ENCODE results near the gene FAN1.

Gene FAN1

DNA sequence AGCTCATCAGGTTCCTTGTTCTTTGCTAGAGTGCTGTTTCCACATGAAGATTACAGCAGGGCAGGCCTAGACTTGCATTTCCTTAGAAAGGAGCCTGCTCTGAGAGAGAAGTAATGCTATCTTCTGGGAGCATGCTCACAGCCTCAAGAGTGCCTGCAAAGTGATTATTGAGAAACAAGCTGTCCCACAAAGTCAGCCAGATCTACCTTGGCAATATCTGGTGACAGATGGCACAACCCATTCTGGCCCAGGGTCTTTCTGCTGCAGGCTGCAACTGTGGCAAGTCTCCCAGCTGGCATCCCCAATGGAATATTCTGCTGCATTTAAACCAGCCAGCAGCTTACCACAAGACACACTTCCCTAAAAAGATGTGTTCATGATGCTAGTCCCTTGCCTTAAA is 58.4 kb downstream of the FAN1 start:
- peak; percentile 32 for DNase-seq

DNA sequence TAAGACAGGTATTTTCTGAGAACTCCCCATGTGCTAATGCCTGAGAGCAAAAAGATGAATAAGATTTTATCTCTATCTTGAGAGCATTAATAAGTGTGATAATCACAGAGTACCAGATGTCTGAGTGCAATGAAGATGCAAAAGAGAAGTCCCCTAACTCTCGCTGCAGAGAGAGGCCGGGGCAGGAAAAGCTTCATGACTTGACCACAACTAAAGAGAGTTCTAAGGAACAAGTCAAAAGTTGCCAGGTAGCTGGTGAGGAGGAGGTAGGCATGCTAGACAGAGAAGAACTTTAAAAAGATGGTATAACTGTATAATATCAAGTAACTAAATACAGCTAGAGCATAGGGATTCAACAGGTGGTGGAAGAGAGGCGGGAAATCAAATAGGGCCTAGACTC is 58.9 kb downstream of the FAN1 start:
- DNase-seq = no peak

DNA sequence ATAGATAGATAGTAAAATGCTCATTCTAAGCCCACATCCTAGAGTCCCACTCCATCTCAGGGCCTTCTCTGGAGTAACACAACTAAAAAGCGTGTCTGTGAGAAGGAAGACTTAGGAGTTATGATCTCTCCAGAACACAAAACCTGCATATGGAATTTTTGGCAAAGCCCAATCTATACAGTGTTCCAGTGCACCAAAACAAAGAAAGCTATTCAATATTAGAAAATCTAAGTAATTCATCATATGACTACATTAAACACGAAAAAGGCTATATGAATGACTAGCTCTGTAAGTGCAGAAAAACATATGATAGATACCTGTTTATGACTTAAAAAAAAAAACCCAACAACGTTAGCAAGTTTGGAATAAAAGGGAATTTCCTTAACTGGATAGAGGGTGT is 60.0 kb downstream of the FAN1 start:
- no peak for DNase-seq

DNA sequence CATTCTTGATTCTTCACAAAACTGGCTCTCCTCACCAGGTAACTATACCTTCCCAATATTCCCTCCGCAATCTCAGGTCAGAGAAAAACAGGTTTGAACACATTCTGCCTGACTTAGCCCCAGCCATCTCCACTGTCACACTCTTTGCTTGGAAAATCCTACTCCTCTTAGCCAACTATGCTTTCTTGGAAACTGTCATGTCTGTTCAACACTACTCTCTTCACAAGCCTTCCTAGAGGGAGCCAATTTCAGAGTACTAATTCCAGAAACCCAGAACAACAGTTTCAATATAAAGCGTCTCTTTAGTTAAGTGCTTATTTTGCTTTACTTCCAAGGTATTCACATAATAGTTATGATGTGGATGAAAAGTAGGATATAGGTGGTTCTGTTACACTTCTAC is 66.0 kb downstream of the FAN1 start:
- no peak for DNase-seq

DNA sequence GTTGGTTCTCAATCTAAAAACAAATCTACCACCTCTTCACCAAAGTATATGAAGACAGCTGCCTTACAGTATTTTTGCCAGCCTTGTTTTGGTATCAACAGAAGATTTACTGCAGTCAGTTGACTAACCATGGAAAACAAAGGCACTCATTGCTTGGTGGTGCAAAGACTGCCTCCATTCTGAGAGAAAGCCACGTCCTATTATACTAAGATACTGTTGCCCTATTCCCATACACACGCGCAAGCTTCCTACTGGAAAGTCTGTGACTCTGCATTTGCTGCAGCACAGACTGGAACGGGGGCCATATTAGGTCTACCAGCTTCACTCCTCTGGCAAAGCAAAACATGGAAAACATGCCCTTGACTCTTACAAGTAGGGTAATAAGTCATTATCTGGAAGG is 69.7 kb downstream of the FAN1 start:
- DNase-seq = no peak

DNA sequence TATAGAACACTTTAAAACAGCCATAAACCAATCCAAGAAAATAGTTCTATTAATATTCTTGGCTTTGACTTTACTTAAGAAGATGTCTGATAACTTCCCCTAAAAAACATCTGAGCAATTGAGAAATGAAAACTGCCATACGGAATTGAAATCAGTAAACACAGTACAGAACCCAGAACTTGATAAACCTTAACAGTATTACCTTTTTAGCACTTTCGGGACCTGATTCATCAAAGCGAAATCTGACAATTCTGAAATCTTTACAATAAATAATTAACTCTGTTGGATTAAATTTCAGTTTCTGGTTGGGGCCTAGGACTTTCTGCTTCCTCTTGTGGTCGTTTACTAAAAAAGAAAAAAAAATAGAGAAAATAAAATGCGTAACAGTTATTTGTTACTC is 70.4 kb downstream of the FAN1 start:
- no peak for DNase-seq

DNA sequence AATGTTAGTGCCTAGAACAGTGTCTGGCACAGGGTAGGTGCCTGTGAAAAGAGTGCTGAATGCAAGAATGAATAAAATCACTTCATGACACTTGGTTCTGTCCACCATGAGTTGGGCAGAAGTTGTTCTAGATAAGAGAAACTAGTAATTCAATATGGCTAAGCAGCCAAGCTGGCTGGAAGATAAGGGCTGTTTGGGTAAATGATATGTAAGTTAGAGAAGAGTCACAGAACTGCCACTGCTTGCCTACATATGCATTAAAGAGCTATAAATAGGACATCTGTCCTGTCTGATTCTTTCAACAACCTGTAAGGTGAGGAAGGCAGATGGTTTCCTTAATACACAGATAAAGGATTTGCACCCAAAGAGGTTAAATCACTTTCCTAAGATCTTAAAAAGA is 74.6 kb downstream of the FAN1 start:
- DNase-seq = peak; percentile 89

DNA sequence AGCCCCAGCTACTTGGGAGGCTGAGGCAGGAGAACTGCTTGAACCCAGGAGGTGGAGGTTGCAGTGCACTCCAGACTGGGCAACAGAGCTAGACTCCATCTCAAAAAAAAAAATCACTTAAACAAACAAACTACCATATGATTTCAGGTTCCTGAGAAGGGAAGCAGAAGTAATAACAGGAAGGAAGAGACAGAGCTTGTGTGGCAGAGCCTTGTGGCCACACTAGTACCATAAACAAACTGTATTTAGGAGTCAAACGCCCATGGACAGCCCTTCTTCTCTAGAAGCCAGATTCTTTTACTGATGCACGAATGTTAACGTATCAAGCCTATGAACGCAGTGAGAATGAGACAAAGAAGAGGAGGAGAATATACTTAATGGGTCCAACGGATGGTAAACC is 75.7 kb downstream of the FAN1 start:
- peak; percentile 44 for DNase-seq

DNA sequence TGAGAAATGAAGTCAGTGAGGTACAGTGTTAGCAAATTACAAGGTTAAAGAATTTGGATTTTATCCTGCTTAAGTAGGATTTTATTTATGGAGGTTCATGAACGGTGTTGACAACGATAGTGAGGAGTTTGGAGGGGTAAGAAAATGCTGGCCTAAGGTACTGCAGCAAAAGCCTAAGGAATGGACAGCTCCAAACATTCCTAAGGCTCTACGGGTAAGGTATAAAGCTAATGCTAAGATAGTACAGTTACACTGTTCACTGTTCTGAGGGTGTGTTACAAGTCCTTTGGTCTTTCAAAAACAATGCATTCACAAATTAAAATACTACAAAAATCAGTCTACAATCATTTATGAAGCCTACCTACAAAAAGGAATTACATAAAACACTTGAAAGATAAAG is 80.4 kb downstream of the FAN1 start:
- DNase-seq = no peak

DNA sequence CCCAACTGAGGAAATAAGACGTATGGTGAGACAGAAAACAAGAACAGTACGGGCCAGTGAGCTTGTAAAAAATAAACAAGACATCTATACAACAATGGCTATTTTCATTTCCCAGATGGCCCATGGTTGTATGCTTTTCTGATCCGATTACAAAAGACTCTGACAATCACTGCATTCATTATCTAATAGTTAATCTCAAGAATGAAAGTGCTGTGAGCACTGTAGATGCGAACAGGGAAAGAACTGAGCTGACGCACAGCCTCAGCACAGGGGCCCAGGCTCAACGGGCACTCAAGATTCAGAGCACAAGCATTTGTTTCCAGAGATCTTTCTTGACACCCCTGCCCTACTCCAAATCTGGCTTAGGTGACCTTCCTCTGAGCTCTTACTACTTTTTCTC is 80.8 kb downstream of the FAN1 start:
- no peak for DNase-seq

DNA sequence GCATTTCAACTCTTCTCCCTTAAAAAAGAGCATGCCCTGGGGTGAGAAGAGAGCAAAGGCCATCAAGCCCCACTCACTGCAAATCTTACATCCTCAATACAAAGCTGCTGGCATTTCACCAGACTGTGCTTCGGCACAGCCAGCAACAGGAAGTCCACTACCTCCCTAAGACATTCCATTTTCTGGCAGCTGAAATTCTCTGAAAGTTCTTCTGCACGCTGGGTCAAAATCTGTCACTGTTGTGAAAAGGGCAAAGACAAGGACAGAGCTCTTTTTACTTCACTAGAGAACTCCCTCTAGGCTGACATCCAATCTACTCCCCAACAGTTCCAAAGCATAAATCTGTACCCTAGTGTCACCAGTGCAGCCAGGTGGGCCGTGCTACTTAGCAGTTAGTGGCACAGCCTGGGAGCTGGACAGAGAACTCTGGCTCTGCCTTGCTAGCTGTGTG is 81.4 kb downstream of the FAN1 start:
- no peak for DNase-seq

DNA sequence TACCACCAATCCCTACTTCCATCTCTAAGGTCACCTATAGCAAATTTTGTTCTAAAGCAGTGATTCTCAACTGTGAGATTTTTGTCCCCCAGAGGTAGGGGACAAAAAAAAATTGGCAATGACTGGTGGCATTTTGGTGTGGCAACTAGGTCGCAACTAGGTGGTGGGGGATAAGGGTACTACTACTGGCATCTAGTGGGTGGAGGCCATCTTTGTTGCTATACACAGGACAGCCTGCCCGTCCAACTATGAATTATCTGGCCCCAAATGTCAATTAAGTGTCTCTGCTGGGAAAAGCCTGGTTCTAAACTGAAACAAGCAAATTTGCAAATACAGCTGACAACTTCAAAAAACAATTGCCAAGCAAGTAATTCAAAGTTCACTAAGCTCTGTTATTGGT is 86.3 kb downstream of the FAN1 start:
- DNase-seq = peak; percentile 57

DNA sequence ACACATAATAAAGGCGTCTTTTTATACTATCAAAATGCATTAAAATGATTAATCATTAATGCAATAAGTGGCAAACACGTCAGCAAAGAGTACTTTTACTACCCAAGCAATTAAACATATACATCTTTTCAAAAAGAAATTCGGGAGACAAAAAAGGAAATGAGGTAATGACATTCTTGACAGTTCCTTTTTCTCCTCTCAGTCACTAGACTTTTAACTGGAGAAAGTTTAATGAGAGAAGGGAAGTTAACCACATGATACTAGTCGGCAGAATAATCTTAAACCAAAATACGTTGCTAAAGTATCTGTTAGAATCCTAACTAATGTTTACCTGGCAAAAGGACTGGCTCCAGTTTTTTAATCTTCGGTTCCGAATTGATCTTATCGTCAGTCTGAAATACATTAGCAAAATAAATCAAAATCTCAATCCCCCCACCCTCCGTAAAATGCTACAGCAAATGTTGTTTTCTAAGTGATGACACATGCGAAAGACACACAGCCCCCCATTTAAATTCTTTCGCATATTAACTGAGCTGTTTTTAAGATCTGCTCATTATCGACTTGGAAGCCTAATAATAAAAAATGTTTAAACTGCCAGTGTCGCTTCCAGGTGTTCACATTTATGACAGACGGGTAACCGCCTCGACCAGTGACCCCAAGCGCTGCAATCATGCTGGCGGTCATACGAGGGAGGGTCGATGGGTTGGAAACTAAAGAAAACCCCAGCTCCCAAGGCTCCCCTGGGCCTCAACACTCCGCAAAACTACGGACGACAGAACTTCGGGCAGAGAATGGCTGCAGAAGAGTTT is 86.9 kb downstream of the FAN1 start:
- DNase-seq = peak; percentile 46

DNA sequence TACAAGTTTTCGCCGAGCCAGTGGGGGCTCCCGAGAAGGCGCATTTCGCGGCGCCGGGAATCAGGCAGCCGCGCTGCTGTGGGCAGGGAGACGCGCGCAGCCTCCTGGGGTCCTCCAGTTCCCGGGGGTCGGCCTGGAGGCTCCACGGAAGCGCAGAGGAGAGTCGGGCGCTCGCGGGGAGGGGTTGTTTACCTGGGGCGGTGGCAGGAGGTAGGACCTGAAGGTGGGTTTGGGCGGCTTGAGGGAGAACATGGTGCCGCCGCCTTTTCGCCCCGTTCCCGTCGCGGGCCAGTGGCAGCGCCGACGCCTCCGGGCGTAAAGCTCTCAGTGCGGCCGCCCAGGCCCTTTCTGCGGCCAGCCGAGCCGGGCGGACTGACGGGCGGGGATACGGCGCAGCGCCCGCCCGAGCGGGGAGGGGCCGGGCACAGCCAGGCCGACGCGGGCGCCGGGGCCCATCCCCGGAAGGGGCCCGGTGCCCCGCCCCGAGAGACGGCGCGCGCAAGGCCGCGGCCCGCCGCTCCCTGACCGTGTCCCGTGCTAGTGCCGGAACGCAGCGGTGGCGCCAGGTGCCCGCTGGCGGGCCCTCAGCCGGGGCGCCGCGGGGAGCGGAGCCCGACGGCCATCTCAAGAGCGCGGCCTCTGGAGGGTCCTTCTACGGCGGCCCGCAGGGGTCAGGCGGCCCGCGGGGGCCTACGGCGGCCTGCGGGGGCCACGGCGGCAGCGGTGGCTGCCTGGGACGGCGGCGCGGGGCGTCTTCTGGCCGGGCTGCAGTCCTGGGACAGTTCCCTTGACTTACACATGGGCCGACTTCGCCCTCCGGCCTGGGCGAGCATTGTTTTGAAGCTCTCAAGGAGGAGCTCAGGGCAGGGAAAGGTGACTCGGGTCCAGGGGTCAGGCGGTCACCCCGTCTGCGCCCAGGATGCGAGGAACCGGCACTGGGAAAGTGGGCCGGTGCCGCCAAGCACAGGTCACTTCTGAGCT is 87.8 kb downstream of the FAN1 start, which contains the start of gene MTMR10:
TSS of gene MTMR10 (minus strand) at position 374 of the 981 bp plus-strand sequence. CDS start at position 252, 122 bp downstream.
- peak; percentile 91 for DNase-seq

DNA sequence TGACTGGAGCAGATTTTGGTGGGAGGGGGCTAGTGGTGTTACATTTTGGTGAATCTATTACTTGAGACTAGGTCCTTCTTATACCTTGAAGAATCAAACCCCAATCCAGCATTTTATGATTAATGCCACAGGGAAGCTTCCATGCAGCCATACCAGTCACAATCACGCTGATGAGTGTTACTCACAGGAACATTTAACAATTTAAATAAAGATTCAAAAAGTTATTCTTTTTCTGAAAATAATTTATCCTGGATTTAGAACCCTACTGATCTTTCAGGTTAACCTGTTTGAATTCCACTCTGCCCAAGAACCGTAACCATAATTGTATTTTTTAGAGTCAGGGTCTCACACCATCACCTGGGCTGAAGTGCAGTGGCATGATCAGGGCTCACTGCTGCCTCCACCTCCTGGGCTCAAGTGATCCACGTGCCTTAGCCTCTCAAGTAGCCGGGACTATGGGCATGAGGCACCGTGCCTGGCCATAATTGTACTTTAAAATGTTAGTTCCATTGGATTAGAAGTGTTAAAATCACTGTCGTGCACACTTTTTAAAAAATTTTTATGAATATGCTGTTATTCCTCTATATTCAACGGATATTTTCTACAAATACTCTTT is 88.6 kb downstream of the FAN1 start:
- no peak for DNase-seq

All from hematopoietic multipotent progenitor cell treated with erythropoietin and hydrocortisone succinate and interleukin-3 and kit ligand, for 4 days (in vitro differentiated cells).